WTC11 (cell line): ENCODE results near the gene PXN.

Experiments
- ATF1 ChIP-seq: sonication (generic); formaldehyde crosslinking; IDR thresholded peaks from 2 replicates; pipeline ENCODE4 v1.8.1; 2023; ENCODE audit warnings: mild to moderate bottlenecking, moderate library complexity, missing genetic modification reagents
- ATF3 ChIP-seq: sonication (generic); formaldehyde crosslinking; conservative IDR thresholded peaks from 2 replicates; pipeline ENCODE4 v1.8.1; 2022; ENCODE audit warnings: mild to moderate bottlenecking, missing genetic modification reagents
- JUN ChIP-seq: sonication (generic); formaldehyde crosslinking; IDR thresholded peaks from 2 replicates; pipeline ENCODE4 v1.8.0; 2023; ENCODE audit warnings: mild to moderate bottlenecking, missing genetic modification reagents
- ZBTB21 ChIP-seq: sonication (generic); formaldehyde crosslinking; IDR thresholded peaks from 2 replicates; pipeline ENCODE4 v1.8.1; 2023; ENCODE audit warnings: mild to moderate bottlenecking, missing genetic modification reagents, borderline replicate concordance
- ZNF317 ChIP-seq: sonication (generic); formaldehyde crosslinking; IDR thresholded peaks from 2 replicates; pipeline ENCODE4 v1.8.1; 2023; ENCODE audit warnings: low read depth, mild to moderate bottlenecking, moderate library complexity, missing genetic modification reagents, borderline replicate concordance

GRCh38 chr12:120259418-120260202 is 5.9 kb downstream of the PXN start:
- TF ChIP-seq ZNF317 (CRISPR knock-in tag) (no peak), ATF1 (no peak), JUN (CRISPR knock-in tag) (no peak), ZBTB21 (CRISPR knock-in tag) (no peak), ATF3 (CRISPR knock-in tag) (no peak)
